ENCODE results near the gene WDTC1. TPM values are rescaled to one million over a fixed set of nuclear protein-coding genes. Genes with fewer than 3 reads are reported as not detected.

The WDTC1 gene
- total and polyA plus RNA-seq, 2 of the 8 experiments (the other 6 are each of a cell fraction or from before 2014, with no cell fraction given) = 7.5 to 18.7 TPM

DNA sequence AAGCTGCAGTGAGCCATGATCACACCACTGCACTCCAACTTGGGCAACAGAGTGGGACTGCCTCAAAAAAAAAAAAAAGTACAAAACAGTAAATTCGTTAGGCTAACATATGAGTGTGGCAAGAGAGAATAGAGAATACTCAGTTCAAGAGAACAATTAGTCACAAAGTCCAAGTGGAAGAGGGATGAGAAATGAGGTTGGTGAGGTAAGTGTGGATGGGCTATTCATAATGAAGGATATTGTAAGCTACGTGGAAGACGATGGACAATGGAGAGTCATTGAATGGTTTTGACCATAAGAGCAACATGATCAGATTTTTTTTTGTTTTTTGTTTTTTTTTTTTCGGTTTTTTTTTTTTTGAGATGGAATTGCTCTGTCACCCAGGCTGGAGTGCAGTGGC, 34.8 kb downstream of the WDTC1 start:
- H3K27ac ChIP-seq (ENCODE audit: low read depth, low read length) = no peak overlapping the region
- H4K5ac ChIP-seq (ENCODE audit: insufficient read length, low read depth, low read length) = no peak overlapping the region
- no peaks in the 10 kb centered on the region for H3K27me3 ChIP-seq (replicated peaks in 1 of 4; ENCODE audit: control insufficient read depth in 3 of 4, extremely low read depth in 1 of 4, insufficient read depth in 3 of 4, low read length in 3 of 4)
- no peaks in the 10 kb centered on the region for H4K20me1 ChIP-seq (replicated peaks in 1 of 2; ENCODE audit: control insufficient read depth in 1 of 2, insufficient read depth in 2 of 2, low read length in 2 of 2)
- H3K9ac ChIP-seq (replicated peaks in 1 of 4; ENCODE audit: extremely low read depth in 1 of 4, low read depth in 3 of 4, low read length in 3 of 4) = no peak overlapping the region
- no peak overlapping the region for H4K8ac ChIP-seq (ENCODE audit: extremely low read depth, insufficient read depth, low read length)
- H2BK12ac ChIP-seq (ENCODE audit: low read depth, low read length) = no peak overlapping the region
- no peaks in the 10 kb centered on the region for H3K79me1 ChIP-seq (ENCODE audit: low read depth, low read length)
- H3K9me3 ChIP-seq (ENCODE audit: insufficient read depth in 2 of 2, low read depth in 1 of 2, low read length in 1 of 2) = no peaks in the 10 kb centered on the region
- H3K23me2 ChIP-seq (ENCODE audit: low read depth, low read length) = no peaks in the 10 kb centered on the region
- no peak overlapping the region for H3K18ac ChIP-seq (ENCODE audit: extremely low read depth, low read length)
- H3K56ac ChIP-seq (replicated peaks; ENCODE audit: insufficient read length, low read depth, low read length) = no peak overlapping the region
- no peak overlapping the region for H2AFZ ChIP-seq (ENCODE audit: low read length)
- H2BK5ac ChIP-seq (ENCODE audit: low read depth, low read length) = no peak overlapping the region
- H3K79me2 ChIP-seq (ENCODE audit: control insufficient read depth in 1 of 2, insufficient read depth in 2 of 2, low read length in 2 of 2) = no peaks in the 10 kb centered on the region
- DNase-seq (ENCODE audit: low read depth in 1 of 2, low spot score in 2 of 2) (no peak), FAIRE-seq (no peak)
- no peak overlapping the region for H3K4me2 ChIP-seq (ENCODE audit: insufficient read depth in 1 of 2, low read depth in 2 of 2, low read length in 2 of 2)
- H3K23ac ChIP-seq (ENCODE audit: insufficient read length) = no peak overlapping the region
- H3K36me3 ChIP-seq (ENCODE audit: control insufficient read depth in 2 of 4, insufficient read depth in 4 of 4, low read length in 3 of 4) = no peaks in the 10 kb centered on the region
- ChIA-PET POLR2A (ENCODE audit: partially characterized antibody) (no interaction called here), CTCF (ENCODE audit: partially characterized antibody) (interaction anchor here (0.9 to 3.9 kb wide), 3 partner anchors 15 to 167 kb away, joined by 4 to 21 read pairs (median 8); no protein-coding TSS in a partner anchor)
- H3K14ac ChIP-seq (ENCODE audit: insufficient read length) = no peak overlapping the region
- H2BK15ac ChIP-seq (ENCODE audit: low read length) = no peak overlapping the region
- H3K4me3 ChIP-seq (ENCODE audit: extremely low read depth in 1 of 4, insufficient read depth in 2 of 4, low read depth in 3 of 4, low read length in 4 of 4) = no peak overlapping the region
- H2AK5ac ChIP-seq (ENCODE audit: low read depth, low read length) = no peak overlapping the region
- H4K91ac ChIP-seq (replicated peaks; ENCODE audit: insufficient read length, low read length) = no peak overlapping the region
- H2BK20ac ChIP-seq (ENCODE audit: low read length) = no peak overlapping the region
- TF ChIP-seq NANOG (IDR thresholded peaks at IDR 0.05; ENCODE audit: insufficient read depth, low read depth, low read length, poor library complexity, severe bottlenecking) (no peak), SAP30 (IDR thresholded peaks at IDR 0.05; ENCODE audit: insufficient read depth, insufficient replicate concordance, low read length) (no peak), KDM1A (IDR thresholded peaks at IDR 0.05; ENCODE audit: borderline replicate concordance, low read length) (no peak), TEAD4 (IDR thresholded peaks at IDR 0.05; ENCODE audit: low read depth, low read length) (no peak), CTBP2 (IDR thresholded peaks at IDR 0.05; ENCODE audit: borderline replicate concordance, insufficient read depth, insufficient read length, low read length) (no peak), NRF1 (IDR thresholded peaks at IDR 0.05; ENCODE audit: low read depth, low read length) (no peak), GTF2F1 (IDR thresholded peaks at IDR 0.05; ENCODE audit: borderline replicate concordance, low read depth, low read length) (no peak), BCL11A (IDR thresholded peaks at IDR 0.05; ENCODE audit: low read depth in 2 of 2, low read length in 2 of 2) (no peak), TBP (IDR thresholded peaks at IDR 0.05; ENCODE audit: low read depth, low read length) (no peak), ZNF274 (IDR thresholded peaks at IDR 0.05; ENCODE audit: borderline replicate concordance, extremely low read depth, low read length) (no peak), SP4 (IDR thresholded peaks at IDR 0.05; ENCODE audit: low read length) (no peak)
- TF ChIP-seq, protein P1, sequence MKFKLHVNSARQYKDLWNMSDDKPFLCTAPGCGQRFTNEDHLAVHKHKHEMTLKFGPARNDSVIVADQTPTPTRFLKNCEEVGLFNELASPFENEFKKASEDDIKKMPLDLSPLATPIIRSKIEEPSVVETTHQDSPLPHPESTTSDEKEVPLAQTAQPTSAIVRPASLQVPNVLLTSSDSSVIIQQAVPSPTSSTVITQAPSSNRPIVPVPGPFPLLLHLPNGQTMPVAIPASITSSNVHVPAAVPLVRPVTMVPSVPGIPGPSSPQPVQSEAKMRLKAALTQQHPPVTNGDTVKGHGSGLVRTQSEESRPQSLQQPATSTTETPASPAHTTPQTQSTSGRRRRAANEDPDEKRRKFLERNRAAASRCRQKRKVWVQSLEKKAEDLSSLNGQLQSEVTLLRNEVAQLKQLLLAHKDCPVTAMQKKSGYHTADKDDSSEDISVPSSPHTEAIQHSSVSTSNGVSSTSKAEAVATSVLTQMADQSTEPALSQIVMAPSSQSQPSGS (IDR thresholded peaks at IDR 0.05; ENCODE audit: low read length) = no peak
- no peaks in the 10 kb centered on the region for H3K4me1 ChIP-seq (replicated peaks in 1 of 4; ENCODE audit: control insufficient read depth in 3 of 4, insufficient read depth in 4 of 4, low read length in 3 of 4)
- H2BK120ac ChIP-seq (replicated peaks; ENCODE audit: low read depth, low read length) = no peak overlapping the region
- WGBS, 2 experiments (ENCODE audit: extremely low coverage in 1 of 2, insufficient coverage in 1 of 2, insufficient read length in 1 of 2, insufficient replicate concordance in 2 of 2, low coverage in 1 of 2, low lambda C conversion rate in 2 of 2, missing lambda C conversion rate in 1 of 2) = 73% methylated on average over 4 of the region's 4 CpGs; no CpG with 5 or more reads in 1 of the 2 experiments
- no peak overlapping the region for H3K4ac ChIP-seq (replicated peaks; ENCODE audit: insufficient read length, low read depth, low read length)
